Gastroesophageal sphincter (tissue), 4 donors: ENCODE measurements around the gene ISG20. TPM values are rescaled to one million over a fixed set of nuclear protein-coding genes. Genes with fewer than 3 reads are reported as not detected.

ENCODE experiments used
- ATAC-seq: fragments of 150-250 bp; one replicate; pipeline ENCODE4 v1.9.1; 2016; ENCODE audit warnings: mild to moderate bottlenecking, moderate library complexity
- H3K27ac ChIP-seq, 4 donors: fragments of 200-600 bp; sonication (generic) in 3 of 4; 1 replicate in 3 of 4; 2 replicates in 1 of 4; pipeline ENCODE4 v1.5.1; 2016 to 2019
- H3K27me3 ChIP-seq: fragments of 200-600 bp; sonication (generic); one replicate; pipeline ENCODE4 v1.5.1; 2019
- H3K36me3 ChIP-seq, 2 donors: fragments of 200-600 bp; sonication (generic); one replicate each; pipeline ENCODE4 v1.5.1; 2019; ENCODE audit warnings: control low read depth in 1 of 2
- H3K4me1 ChIP-seq, 3 donors: fragments of 200-600 bp; sonication (generic); 1 replicate in 2 of 3; 2 replicates in 1 of 3; pipeline ENCODE4 v1.5.1; 2016 to 2019; ENCODE audit warnings: control low read depth in 2 of 3
- H3K4me3 ChIP-seq, 2 donors: fragments of 200-600 bp; sonication (generic); one replicate each; pipeline ENCODE4 v1.5.1; 2019; ENCODE audit warnings: mild to moderate bottlenecking in 1 of 2, moderate library complexity in 1 of 2
- H3K9me3 ChIP-seq, 3 donors: fragments of 200-600 bp; sonication (generic); one replicate each; pipeline ENCODE4 v1.5.1; 2017 to 2019; ENCODE audit warnings: control low read depth in 2 of 3
- EP300 ChIP-seq: sonication (generic); formaldehyde crosslinking; IDR thresholded peaks from one replicate; pipeline ENCODE4 v1.6.1; 2017; ENCODE audit warnings: antibody characterized with exemption, mild to moderate bottlenecking
- POLR2A ChIP-seq, 2 donors: fragments of 450-650 bp; IDR thresholded peaks; one replicate each; pipeline ENCODE4 v1.6.1; 2017; ENCODE audit warnings: antibody characterized with exemption in 2 of 2, mild to moderate bottlenecking in 2 of 2, moderate library complexity in 1 of 2
- POLR2AphosphoS5 ChIP-seq: sonication (generic); formaldehyde crosslinking; IDR thresholded peaks from one replicate; pipeline ENCODE4 v1.6.1; 2017; ENCODE audit warnings: antibody characterized with exemption
- WGBS, 2 donors: methylation state at CpG; one replicate each; pipeline ENCODE4 v1.1.5; 2018; ENCODE audit warnings: low coverage in 1 of 2; 5-methylcytosine and 5-hydroxymethylcytosine counted together
- total RNA-seq, 4 donors: library from RNA; depleted of rRNA; stranded (reverse); fragments of >200 nt; gene quantifications; one replicate each; pipeline ENCODE4 v1.1.0, GENCODE V29; 2016
- TF ChIP-seq, protein P1 (sequence below), 4 experiments: fragments of 200-600 bp in 2 of 4; fragments of 450-650 bp in 2 of 4; sonication (generic) in 1 of 4; IDR thresholded peaks; one replicate each; pipeline ENCODE4 v1.5.1; 2017 to 2019; ENCODE audit warnings: antibody characterized with exemption in 4 of 4, mild to moderate bottlenecking in 2 of 4, moderate library complexity in 2 of 4

ISG20 gene
- total RNA-seq, 4 donors from 2014 or later: 2.5 to 8.7 (median 5.9) TPM

DNA sequence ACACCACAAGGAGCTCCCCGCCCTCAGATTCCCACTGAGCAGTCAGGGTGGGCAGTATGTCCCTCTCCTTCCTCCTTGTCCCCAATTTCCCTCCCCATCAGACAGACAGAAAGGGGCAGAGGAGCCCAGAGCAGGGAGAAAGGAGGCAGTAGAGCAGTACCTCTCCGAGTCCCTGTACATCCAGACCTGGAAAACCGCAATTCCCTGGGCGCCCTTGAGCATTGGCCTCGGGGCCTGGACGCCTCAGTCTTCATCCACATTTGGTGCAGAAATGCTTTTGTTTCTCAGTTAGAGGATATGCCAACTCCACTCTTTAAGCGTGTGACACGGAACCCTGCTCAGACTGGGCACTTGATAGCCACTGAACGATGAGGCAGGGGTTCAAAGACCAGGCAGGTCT is 5.9 kb downstream of the ISG20 start:
- no peaks in the 10 kb centered on the region for H3K27me3 ChIP-seq
- 80 to 100% methylated on average over 1 of the region's 9 CpGs for WGBS, 2 donors
- no peak overlapping the region for H3K27ac ChIP-seq
- TF ChIP-seq POLR2A (IDR thresholded peaks at IDR 0.05) (no peak), POLR2AphosphoS5 (no peak), EP300 (no peak)
- TF ChIP-seq, protein P1, sequence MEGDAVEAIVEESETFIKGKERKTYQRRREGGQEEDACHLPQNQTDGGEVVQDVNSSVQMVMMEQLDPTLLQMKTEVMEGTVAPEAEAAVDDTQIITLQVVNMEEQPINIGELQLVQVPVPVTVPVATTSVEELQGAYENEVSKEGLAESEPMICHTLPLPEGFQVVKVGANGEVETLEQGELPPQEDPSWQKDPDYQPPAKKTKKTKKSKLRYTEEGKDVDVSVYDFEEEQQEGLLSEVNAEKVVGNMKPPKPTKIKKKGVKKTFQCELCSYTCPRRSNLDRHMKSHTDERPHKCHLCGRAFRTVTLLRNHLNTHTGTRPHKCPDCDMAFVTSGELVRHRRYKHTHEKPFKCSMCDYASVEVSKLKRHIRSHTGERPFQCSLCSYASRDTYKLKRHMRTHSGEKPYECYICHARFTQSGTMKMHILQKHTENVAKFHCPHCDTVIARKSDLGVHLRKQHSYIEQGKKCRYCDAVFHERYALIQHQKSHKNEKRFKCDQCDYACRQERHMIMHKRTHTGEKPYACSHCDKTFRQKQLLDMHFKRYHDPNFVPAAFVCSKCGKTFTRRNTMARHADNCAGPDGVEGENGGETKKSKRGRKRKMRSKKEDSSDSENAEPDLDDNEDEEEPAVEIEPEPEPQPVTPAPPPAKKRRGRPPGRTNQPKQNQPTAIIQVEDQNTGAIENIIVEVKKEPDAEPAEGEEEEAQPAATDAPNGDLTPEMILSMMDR (IDR thresholded peaks at IDR 0.05): no peak
- ATAC-seq: no peak
- H3K9me3 ChIP-seq: no peaks in the 10 kb centered on the region
- H3K36me3 ChIP-seq: no peaks in the 10 kb centered on the region
- H3K4me3 ChIP-seq: no peak overlapping the region
- H3K4me1 ChIP-seq: peaks cover 0 to 26% (median 0%) of the 10 kb centered on the region in 3 donors

DNA sequence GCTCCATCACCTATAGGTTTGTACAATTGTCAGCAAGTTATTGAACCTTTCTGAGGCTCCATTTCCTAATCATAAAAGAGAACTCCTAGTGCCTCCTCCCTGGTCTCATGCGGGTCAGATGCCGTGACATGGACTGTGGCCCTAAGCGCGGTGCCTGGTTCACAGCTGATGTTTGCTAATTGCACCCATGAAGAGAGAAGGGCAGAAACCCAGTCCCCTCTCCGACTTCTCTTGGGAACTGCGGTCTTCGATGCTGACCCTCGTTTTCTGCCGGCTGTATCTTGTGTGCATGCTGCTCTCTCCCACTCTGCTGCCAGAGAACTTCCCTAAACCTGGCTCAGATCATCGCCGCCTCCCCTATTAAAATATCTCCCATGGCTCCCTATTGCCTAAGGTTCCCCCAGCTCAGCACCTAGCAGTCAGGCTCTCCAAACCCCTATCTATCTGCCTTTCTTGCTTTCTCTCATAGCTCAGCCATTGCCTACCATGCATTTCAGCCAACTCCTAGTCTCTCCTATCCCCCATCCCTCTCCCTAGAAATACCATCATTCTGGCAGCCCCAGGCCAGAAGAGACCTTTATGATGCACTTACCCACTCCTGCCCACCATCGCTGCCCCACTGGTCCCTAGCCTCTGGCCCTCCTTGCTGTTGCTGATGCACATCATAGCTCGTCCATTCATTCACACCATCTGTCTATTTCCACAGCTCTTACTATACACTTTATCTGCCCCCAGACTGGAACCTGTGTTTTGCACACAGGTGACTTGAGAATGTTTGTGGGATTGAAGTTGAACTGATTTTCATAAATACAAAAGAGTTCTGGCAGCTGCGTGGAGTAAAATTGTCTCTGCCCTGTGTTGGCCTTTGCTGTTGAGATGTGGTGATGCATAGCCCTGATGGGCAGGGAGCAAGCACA is 6.6 kb downstream of the ISG20 start:
- Histone ChIP-seq H3K36me3 (no peaks in the 10 kb centered on the region), H3K27ac (no peak overlapping the region), H3K4me1 (peaks cover 0 to 23% (median 0%) of the 10 kb centered on the region in 3 donors), H3K27me3 (no peaks in the 10 kb centered on the region), H3K4me3 (no peak overlapping the region), H3K9me3 (no peaks in the 10 kb centered on the region)
- TF ChIP-seq, protein P1 (IDR thresholded peaks at IDR 0.05): no peak
- no peak for TF ChIP-seq POLR2A (IDR thresholded peaks at IDR 0.05)
- no peak for TF ChIP-seq EP300
- no peak for TF ChIP-seq POLR2AphosphoS5
- no peak for ATAC-seq
- 83 to 94% methylated on average over 3 to 14 of the region's 14 CpGs for WGBS, 2 donors

GRCh38 chr15:88646088-88646405 is 7.2 kb downstream of the ISG20 start:
- no peaks in the 10 kb centered on the region for H3K36me3 ChIP-seq
- H3K4me3 ChIP-seq: no peak overlapping the region
- TF ChIP-seq POLR2AphosphoS5: no peak
- no peak for TF ChIP-seq POLR2A (IDR thresholded peaks at IDR 0.05)
- no peak for TF ChIP-seq EP300
- TF ChIP-seq, protein P1 (IDR thresholded peaks at IDR 0.05): no peak
- no peak for ATAC-seq
- no peak overlapping the region for H3K27ac ChIP-seq
- H3K4me1 ChIP-seq: peaks cover 0 to 22% (median 0%) of the 10 kb centered on the region in 3 donors
- no peaks in the 10 kb centered on the region for H3K9me3 ChIP-seq
- H3K27me3 ChIP-seq: no peaks in the 10 kb centered on the region
- WGBS, 2 donors: 80% methylated on average over 1 of the region's 1 CpG; no CpG with 5 or more reads in 1 of the 2 donors

DNA sequence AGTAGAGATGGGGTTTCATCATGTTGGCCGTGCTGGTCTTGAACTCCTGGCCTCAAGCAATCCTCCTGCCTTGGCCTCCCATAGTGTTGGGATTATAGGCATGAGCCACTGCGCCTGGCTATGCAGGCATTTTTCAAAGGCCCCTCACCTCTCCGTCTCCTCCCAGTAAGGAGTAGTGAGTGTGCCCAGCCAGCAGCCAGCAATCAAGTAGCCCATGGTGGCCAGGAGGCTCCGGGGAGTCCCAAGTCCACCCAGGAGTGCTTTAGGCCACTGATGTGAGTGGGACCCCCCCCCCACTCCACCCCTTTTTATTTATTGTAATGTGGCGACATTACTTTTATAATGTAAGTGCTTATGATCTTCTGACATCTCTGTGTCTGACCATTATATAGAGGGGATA is 8.1 kb downstream of the ISG20 start:
- Histone ChIP-seq H3K4me3 (no peak overlapping the region), H3K36me3 (no peaks in the 10 kb centered on the region), H3K9me3 (no peaks in the 10 kb centered on the region), H3K27ac (no peak overlapping the region), H3K27me3 (no peaks in the 10 kb centered on the region), H3K4me1 (peaks cover 0 to 22% (median 0%) of the 10 kb centered on the region in 3 donors)
- ATAC-seq: no peak
- 100% methylated on average over 1 of the region's 5 CpGs; no CpG with 5 or more reads in 1 of the 2 donors for WGBS, 2 donors
- TF ChIP-seq, protein P1 (IDR thresholded peaks at IDR 0.05): no peak
- TF ChIP-seq POLR2A (IDR thresholded peaks at IDR 0.05): no peak
- TF ChIP-seq POLR2AphosphoS5: no peak
- TF ChIP-seq EP300: no peak
